GM19023 (cell line): Measurements from ENCODE around the gene ADRA2B.
"Not testable (repeated sequence)": the region's sequence is repeated elsewhere in the genome, so short reads cannot be mapped to it uniquely, and the experiment has no call there.

ENCODE experiments used
- ATAC-seq: cut with Tn5 transposase; IDR thresholded peaks from one replicate; pipeline ENCODE4 v1.9.1; 2021; ENCODE audit warnings: mild to moderate bottlenecking, moderate library complexity; ENCODE audit not compliant: unreplicated experiment

Gene ADRA2B

DNA sequence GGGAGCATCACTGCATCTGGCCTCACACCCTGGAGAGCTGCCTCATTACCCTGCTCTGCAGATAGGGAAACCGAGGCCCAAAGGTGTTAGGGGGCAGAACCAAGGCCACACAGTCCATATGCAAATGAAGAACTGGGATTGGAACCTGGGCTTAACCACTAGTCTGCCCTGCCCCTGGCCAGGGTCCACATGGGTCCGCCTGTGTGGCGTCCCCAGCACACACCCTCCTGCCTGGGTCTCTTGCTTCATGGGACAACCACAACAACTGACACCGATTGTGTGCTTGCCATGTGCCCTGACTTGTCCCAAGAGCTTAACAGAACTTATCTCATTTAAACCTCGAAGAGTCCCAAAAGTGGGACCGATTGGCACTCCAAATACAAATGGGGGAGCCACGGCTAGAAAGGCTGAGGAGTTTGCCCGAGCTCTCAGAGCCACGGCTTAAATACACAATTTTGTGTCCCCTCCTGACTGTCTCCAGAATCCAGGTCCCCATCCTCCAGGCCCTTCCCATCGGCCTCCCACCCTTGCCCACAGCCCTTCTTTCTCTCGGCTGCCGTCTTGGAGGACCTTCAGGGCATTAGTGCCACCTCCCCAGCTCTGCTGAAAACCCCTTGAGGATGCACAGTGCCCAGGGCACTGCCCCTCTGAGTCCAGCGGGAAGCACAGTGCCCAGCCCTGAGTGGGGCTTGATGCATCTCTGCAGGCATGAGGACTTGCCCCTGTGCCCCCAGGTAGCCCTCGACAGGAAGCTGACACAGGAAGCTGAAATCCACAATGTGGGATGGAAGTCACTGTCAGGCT lies 34.6 kb upstream of the ADRA2B start:
- no peak for ATAC-seq

DNA sequence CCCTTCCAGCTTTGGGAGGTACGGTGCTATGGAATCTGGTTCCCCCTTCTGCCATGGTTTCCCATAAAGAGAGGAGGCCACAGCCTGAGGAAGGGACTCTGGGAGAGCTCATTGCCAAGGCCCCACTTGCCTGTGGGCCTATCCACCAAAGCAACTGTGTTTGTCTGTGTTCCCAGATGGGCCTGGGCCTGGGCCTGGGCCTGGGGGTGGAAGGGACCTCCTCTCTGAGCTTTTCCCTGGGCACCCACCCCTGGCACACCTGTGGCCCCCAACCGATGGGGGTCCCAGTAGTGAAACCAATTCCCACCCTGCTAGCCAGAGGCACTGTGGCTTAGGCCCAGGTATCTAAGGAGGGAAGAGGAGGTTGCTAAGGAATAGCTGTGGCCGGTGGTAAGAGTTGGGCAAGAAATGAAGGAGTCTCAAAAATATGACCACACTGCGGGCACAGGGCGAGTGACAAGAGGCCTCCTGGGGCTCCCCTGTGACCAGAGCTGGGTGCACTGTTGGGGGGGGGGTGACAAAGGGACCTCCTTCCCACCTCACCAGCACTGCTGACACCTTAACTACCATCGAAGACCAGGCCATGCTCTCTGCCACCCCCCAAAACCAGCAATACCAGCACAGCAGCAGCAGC lies 33.8 kb upstream of the ADRA2B start:
- ATAC-seq: no peak

DNA sequence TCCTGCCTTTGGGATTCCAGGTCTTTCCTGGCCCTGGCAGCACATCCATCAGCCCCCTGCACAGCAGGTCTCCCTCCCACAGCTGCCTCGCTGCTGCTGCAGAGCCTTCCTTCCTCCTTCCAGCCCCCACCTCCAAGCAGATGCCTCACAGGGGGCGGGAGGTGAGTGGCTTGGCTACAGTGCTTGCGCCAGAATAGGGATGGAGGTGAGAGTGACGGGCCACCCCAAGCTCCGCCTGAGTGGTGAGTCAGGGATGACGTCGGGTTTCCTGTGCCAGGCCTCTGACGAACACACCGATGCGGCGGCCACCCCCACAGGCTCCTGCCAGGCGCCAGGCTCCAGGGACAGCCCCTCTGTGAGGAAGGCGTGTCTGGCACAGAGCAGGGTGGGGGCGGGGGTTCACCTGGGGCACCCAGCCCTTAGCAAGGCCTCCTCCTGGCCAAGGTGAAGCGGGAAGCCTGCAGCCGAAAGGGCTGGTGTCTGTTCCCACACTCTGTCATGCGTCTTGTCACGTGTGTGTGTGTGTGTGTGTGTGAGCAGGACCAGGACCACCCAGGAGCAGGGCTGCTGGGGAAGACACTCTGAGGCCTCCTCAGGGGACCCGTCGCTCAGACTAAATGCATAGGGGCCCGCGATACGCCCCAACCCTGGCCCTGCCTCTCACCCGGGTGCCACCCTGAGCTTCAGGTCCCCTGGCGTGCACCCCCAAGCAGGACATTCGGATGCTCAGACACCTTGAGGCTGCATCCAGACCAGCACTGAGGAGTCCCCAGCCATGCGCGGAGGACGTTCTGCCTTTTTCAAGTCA lies 32.2 kb upstream of the ADRA2B start:
- no peak for ATAC-seq

DNA sequence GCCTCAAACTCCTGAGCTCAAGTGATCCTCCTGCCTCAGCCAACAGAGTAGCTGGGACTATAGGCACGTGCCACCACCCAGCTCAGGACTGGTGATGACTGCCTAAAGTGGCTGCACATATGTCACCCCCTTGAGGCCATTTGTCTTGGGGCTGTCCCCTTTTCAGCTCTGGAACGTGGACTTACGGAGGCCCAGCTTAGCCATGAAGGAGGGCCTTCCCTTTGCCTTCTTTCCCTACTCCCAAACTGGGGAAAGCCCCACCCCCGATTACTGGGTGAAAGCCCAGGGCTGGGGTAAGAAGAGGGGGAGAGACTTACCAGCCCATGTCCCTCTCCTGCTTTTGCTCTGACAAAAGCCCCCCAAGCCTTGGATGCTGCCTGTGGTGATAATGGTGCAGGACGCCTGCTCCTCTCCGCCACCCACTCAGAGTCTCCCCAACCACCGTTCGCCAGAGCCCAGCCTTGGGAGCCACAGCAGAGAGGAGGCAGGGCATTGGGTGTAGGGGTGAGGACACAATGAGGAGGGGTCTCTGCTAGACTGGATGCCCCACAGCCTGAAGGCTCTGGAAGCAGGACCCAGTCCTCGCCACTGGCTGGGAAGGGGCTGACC lies 31.3 kb upstream of the ADRA2B start:
- no peak for ATAC-seq

DNA sequence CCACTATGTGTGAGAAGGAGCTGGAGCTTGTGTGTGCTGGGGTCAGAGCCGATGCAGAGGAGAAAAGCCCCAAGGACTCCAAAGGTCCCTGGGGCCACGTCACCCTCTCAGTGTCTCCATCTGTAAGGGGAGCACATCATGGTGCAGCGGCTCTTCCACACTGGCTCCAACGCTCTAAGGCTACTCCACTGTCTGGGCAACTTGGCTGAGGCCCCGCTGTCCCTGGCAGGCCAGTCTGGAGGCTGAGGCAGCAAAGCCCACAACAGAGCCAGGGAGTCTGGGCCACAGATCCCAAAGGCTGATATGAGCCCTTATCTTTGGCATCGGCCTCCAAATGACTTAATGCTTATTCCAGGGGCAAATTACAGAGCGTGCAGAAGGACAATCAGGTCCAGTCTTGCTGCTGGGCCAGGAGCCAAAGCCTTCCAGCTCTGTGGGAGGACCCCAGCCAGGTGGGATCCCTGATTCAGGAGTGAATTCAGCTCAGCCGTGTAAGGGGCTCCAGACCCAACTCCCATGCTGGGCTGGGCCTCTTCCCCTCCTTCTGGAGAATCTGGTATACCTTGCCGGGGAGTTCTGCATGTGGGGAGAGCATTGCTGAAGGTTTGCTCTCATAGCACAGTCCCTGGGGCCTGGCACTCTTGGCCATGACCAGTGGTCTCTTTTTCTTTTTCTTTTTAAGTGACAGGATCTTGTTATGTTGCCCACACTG lies 30.7 kb upstream of the ADRA2B start:
- no peak for ATAC-seq

DNA sequence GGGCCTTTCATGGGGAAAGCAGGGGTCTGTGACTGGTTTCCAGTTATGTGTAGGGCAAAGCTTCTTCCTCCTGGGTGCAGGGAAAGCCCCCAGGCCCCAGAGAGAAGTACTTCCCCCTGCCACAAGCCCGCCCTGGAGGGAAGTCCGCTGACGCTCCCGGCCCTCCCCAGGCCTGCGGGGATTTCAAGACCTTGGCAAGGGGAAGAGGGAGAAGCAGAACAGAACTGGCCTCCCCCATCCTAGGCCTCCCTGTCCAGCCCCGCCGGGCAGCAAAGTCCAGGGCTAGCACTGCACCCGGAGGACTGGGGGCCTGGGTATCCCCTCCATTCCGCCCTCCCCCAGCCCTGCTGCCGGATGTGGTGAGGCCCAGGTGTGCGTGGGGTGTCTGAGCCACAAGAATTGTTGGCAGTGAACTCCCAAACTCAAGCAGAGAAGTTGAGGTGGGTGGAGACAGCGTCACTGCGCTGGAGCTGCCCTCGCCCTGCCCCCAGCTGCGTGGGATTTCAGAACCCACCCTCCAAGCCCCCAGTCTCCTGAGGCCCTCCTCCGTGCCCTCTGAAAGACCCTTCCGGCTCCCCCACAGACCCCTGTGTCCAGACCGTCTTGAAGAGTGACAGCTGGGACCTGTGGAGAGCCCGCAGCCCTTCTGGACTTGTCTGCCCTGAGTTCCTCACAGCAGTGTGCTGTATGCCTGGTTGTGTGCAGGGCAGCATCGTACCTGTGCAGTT lies 29.9 kb upstream of the ADRA2B start:
- ATAC-seq: peak; percentile 36

DNA sequence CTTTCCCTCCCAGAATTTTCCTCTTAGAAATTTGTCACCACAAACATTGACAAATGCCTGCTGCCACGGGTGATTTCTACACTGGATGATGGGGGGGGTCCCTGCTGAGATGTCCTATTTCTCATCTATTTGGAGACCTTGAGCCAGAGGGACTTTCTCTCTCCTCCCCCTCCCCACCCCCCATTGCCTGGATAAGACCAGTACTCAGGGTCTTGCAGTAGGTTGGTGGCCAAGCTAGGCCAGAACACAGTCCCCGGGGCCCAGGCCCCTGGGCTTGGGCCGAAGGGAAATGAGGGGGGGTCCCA lies 29.4 kb upstream of the ADRA2B start:
- no peak for ATAC-seq

DNA sequence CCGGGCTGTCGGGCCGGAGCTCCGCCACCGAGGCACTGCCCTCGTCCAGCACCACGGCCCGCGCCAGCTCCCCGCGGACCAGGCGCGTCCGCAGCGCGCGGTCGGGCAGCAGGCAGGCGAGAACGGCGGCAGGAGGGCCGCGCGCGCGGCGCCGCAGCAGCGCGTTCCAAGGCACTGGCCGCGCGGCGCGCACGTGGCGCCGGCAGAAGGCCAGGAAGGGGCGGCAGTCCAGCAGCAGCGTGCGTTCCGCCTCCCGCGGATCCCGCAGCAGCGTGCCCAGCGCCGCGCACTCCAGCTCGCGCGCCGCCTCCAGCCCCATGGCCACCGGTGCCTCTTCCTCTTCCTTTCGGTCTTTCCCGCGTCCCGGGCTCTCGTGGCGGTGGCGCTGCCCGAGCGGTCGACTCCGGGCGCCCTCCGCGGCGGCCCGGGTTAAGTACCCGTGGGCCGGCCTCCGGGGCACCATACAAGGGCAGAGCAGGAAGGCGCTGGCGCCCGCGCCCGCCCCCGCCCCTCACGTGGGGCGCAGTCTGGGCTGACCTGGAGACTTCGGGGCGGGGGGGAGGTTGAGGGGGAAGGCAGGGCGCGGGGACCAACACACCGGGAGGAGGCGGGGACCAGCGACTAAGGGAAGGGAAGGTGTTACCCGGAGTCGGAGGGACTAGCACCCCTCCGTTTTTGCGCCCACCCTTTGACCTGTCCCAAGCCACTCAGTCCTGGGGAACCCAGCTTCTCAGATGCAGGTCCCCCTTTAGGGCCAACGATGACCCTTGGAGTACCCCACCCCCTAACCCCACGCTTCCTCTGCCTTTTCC lies 28.9 kb upstream of the ADRA2B start, which contains the start of gene DUSP2:
TSS of gene DUSP2 (minus strand) at position 405 of the 812 bp plus-strand sequence. CDS start at position 319, 86 bp downstream.
- peak; percentile 50 for ATAC-seq

DNA sequence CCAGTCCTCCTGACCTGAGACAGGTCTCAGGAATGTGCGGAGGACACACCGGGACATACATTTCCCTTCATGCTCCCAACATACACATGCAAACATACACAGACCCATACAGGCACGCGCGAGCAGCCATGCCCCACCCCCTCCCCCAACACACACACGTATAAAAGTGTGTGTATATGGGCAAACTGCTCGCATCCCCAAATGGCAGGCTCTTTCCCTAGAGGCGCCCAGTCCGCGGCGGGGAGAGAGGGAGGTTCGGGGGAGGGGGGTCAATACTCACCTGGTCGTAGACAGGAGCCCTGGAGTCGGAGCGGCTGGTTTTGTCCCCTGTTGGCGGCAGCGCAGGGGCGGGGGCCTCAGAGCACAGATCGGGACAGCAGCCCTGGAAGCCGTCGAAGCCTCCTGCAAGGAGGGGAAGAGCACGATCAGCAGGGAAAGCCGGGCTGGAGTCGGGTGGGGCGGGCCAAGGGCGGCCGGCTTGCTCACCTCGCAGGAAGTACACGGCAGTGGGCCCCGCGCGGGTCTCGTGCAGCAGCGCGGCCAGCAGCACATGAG lies 28.2 kb upstream of the ADRA2B start:
- peak; percentile 0 for ATAC-seq

DNA sequence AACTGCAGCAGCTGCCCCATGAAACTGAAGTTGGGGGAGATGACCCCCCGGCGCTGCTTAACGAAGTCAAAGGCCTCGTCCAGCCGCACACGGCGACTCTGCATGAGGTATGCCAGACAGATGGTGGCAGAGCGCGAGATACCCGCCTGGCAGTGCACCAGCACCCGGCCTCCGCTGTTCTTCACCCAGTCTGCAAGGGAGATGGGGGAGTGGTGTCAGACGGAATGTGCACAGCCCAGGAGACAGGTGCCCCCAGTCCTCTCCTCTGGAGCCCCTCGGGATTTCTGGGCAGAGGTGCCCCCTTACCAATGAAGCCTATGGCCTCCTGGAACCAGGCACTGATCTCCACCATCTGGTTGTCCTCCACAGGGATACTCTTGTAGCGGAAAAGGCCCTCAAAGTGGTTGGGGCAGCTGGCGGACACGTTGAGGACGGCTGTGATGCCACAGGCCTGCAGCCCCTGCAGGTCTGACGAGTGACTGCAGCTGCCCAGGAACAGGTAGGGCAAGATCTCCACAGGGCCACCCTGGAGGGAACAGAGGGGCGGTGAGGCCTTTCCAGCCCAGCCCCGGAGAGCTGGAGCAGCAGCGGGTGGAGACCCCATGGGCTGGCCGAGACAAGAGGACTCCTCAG lies 27.6 kb upstream of the ADRA2B start:
- no peak for ATAC-seq

DNA sequence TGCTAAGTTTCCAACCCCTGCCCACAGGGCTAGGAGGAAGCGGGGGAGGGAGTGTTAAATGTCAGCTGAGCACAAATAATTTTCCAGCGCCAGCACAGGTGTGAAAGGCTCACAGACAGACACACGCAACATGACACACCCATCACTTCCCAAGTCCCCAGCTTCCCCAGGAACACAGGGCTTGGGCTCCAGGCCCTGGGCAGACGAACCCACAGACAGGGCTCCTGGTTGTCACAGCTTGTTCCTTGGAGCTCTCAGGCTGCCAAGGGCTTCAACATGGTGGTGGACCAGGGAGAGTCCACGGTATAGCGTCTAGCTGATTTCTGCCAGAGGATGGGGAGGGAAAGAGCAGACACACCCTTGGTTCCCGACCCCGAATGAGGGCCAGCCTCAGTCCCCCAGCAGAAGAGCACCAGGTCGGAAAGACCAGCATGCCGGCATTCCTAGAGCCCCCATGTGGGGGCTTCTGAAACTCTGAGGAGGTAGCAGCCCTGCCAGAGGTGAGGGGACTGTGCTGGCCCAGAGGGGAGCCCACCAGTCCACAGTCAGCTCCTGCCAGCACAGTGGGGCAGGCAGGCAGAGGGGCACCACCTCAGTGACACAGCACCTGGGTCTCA lies 27.0 kb upstream of the ADRA2B start:
- ATAC-seq: no peak

DNA sequence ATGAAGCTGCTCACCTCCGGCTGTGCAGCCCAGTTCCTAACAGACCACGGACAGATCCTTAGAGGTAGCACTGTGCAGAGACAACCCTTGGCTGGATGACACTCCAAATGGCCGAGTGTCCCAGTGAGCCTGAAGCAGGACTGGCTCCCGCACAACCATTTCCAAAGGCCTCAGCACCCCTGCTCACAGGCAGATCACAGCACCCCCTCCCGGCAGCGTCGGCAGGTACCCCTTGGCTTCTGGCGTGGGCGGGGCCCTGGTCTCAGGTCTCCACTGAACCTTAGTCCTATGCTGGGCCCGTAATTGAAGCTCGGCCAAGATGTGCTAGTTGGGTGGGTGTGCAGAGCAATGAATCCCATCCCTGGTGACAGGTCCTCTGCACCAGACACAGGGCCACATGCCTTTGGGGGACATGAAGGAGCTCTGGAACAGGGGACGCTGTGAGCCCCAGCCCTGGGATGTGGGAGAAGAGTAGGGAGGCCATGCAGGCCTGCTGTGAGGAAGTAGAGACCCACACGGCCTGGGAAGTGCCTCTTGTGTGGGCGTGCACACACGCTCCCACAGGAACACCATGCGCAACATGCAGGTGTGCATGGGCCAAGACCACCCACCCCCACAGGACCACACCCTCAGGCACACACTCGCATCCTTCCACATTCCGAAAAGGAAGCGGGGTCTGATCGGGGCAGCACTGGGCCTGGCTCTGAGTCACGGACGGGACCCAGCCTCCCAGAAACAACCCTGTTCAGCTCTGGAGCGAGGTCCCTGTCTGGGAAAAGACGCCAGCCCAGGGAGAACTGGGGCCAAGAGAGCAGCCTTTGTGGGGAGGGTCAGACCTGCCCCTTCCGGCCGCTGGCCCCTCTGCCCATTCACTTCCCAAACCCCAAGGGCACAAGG lies 26.1 kb upstream of the ADRA2B start:
- no peak for ATAC-seq

DNA sequence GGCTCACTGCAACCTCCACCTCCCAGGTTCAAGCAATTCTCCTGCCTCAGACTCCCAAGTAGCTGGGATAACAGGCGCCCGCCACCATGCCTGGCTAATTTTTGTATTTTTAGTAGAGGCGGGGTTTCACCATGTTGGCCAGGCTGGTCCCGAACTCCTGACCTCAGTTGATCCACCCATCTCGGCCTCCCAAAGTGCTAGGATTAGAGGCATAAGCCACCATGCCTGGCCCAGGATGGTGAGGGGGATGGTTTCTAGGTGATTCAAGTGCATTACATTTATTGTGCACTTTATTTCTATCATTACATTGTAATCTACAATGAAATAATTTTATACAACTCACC lies 25.2 kb upstream of the ADRA2B start:
- ATAC-seq: not testable (repeated sequence)

DNA sequence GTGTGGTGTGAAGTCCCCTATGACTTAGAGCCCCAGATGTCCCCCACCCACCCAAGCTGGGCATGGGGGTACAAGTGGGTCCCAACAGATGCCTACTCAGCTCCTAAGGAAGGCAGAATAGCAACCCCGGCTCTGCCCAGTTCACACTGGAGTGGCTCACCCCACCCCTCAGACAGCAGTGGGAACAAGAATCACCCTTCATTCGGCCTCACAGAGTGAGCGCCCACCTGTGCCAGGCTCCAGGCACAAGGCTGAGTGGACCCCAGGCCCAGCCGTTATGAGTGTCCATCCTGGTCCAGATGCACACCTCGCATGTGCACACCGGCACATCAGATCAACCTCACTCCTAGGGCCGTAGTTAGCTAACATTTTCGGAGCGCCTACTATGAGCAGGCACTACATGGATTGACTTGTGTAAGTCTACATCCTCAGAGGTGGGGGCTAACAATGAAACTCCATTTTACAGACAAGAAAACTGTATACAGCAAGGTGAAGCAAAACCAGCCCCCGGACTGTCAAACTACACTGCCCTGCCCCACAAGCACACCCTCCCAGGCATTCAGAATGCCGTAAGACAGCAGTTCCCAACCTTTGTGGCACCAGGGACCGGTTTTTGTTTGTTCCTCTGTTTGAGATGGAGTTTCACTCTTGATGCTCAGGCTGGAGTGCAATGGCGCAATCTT lies 24.7 kb upstream of the ADRA2B start:
- no peak for ATAC-seq

DNA sequence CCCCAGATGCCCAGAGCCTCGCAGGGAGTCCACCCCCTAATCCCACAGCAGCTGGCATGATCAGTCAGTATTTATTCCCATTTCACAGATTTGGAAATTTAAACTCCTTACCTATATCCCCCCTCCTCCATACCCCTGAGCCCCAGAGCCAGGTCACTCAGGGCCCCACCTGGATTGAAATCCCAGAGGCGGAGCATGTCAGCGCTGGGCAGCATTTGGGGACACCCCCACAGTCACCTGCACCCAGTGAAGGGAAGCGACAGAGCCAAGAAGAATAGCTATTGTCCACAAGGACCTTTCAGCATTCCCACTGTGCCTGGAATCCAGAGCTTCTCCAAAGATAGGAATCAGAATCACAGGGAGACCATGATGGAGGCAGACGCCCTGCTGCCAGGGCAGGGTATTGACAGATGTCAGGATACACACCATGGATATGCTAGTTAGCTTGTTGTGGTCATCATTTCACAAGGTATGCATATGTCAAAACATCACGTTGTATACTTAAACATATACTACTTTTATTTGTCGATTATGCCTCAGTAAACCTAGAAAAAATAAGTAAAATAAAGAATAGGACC lies 22.9 kb upstream of the ADRA2B start:
- no peak for ATAC-seq
